ENCODE measurements around the gene NANOS3. TPM values are rescaled to one million over a fixed set of nuclear protein-coding genes. Genes with fewer than 3 reads are reported as not detected.

The NANOS3 gene
- total RNA-seq (2016; rRNA removed; fragmentation: Illumina TruSeq; extraction: Trizol) (not detected in 2 replicates), polyA plus RNA-seq (2011; rRNA removed) (0.21 TPM in 1 of 2 replicates, not detected in the other), polyA minus RNA-seq (2011; rRNA and poly(A)+ RNA removed; ENCODE audit: low replicate concordance) (not detected in 2 replicates), Bru-seq, nascent RNA (percentile 23 among the genes with signal in this experiment), BruChase-seq, experiment 1, labeled RNA remaining after a 6-hour chase (not detected), BruChase-seq, experiment 2, labeled RNA remaining after a 2-hour chase (not detected)
- not detected in 2 replicates for total RNA-seq (2016; cell fraction: cytosol; rRNA removed; fragmentation: Illumina TruSeq; extraction: Trizol; ENCODE audit: low read depth)
- not detected in 2 replicates for total RNA-seq (2016; cell fraction: insoluble cytoplasmic fraction; rRNA removed; fragmentation: Illumina TruSeq; extraction: Trizol)
- total RNA-seq (2016; cell fraction: membrane; rRNA removed; fragmentation: Illumina TruSeq; extraction: Trizol), result not detected in 2 replicates
- total RNA-seq (2016; cell fraction: nucleus; rRNA removed; fragmentation: Illumina TruSeq; extraction: Trizol), result not detected in 2 replicates
- not detected in 2 replicates for polyA plus RNA-seq (2011; cell fraction: cytosol; rRNA removed)
- polyA plus RNA-seq (2011; cell fraction: nucleus; rRNA removed), result 1.1 and 1.8 TPM in 2 replicates
- 1.1 TPM in 1 of 2 replicates, not detected in the other for polyA plus RNA-seq (2012)
- polyA plus RNA-seq (2016; cell fraction: cytosol; fragmentation: Illumina TruSeq; extraction: Trizol; ENCODE audit: low read depth), result not detected in 2 replicates
- not detected in 2 replicates for polyA plus RNA-seq (2016; cell fraction: insoluble cytoplasmic fraction; fragmentation: Illumina TruSeq; extraction: Trizol; ENCODE audit: low read depth)
- polyA plus RNA-seq (2016; cell fraction: membrane; fragmentation: Illumina TruSeq; extraction: Trizol; ENCODE audit: low read depth), result not detected in 2 replicates
- not detected in 2 replicates for polyA plus RNA-seq (2016; cell fraction: nucleus; fragmentation: Illumina TruSeq; extraction: Trizol; ENCODE audit: insufficient read depth, low read depth)
- polyA minus RNA-seq (2011; cell fraction: cytosol; rRNA and poly(A)+ RNA removed), result not detected in 2 replicates
- polyA minus RNA-seq (2011; cell fraction: nucleus; rRNA and poly(A)+ RNA removed), result not detected in 2 replicates
- long read RNA-seq, experiment 1, result 0 reads
- long read RNA-seq, experiment 2, result 0 reads

DNA sequence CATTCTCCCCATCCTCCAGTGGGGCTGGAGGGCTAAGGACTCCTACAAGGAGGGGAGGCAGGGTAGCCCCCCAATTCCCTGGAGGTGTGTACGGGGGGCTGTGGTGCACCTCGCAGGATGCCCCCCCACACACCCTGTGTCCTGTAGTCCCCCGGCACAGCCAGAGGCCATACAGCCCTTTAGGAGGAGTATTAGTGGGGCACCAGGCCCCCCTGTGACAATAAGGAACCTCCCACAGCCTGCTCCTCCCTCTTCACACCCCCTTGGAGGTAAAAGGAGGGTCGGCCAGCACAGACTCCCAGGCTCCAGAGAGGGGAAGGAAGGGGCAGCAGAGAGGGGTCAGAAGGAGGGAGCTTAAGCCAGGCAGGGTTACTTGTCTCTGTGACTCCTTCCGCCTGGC lies at the start of gene NANOS3:
Gene NANOS3, plus strand, starts transcription at position 301 of the 400 bp plus-strand sequence. CDS start 115 bp downstream, outside the sequence.
- intact Hi-C loops (cut with micrococcal nuclease; ENCODE audit: unreplicated experiment) (no loop called here), in situ Hi-C loops (cut with HindIII; ENCODE audit: extremely low pct_ligation_motif_present, low pct_unique_long_range_greater_than_20kb) (loop anchor here (10.0 to 25.0 kb wide), 2 partner anchors 282 to 535 kb away; partner anchors contain the start of gene DDX39A)
- Histone ChIP-seq H3K27ac (ENCODE audit: extremely low read length, insufficient read depth, low read length) (no peak within 1 kb of the TSS), H3K4me1 (ENCODE audit: insufficient read depth, low read length) (peaks cover 29% of the 10 kb centered on the region), H3K9me3 (ENCODE audit: low read length) (no peaks in the 10 kb centered on the region), H3K9ac (ENCODE audit: insufficient read depth, low read depth, low read length) (no peak within 1 kb of the TSS), H3K27me3 (ENCODE audit: control insufficient read depth in 1 of 2, insufficient read depth in 2 of 2, low read length in 2 of 2) (no peaks in the 10 kb centered on the region; a peak in 1 of 5 replicates), H2AFZ (ENCODE audit: low read length) (no peak within 1 kb of the TSS), H3K4me2 (ENCODE audit: low read depth, low read length) (no peak within 1 kb of the TSS), H3K79me2 (ENCODE audit: insufficient read depth, low read length) (no peaks in the 10 kb centered on the region), H3K36me3 (replicated peaks in 1 of 2; ENCODE audit: control insufficient read depth in 1 of 2, insufficient read depth in 2 of 2, low read length in 2 of 2) (no peaks in the 10 kb centered on the region), H3K4me3 (replicated peaks in 1 of 3; ENCODE audit: insufficient read depth in 1 of 3, low read depth in 2 of 3, low read length in 3 of 3) (no peak within 1 kb of the TSS), H4K20me1 (ENCODE audit: insufficient read depth, low read length) (no peaks in the 10 kb centered on the region)
- CTCF ChIA-PET (ENCODE audit: low intra/inter-chr PET ratio, low total read pairs), result no interaction called here
- 38% methylated on average over 2 of the region's 5 CpGs for WGBS (ENCODE audit: low lambda C conversion rate)
- DNase-seq (ENCODE audit: low spot score) (no peak), ATAC-seq (no peak), FAIRE-seq (no peak)
- POLR2A ChIA-PET, result no interaction called here
- no TSS peak for BruUV-seq (replicated peaks)
- no peak for TF ChIP-seq SNAI1 (CRISPR knock-in tag; IDR thresholded peaks at IDR 0.05; ENCODE audit: borderline replicate concordance)
- no peak for TF ChIP-seq STAG1 (CRISPR knock-in tag; IDR thresholded peaks at IDR 0.05)
- TF ChIP-seq ZNF484 (CRISPR knock-in tag; IDR thresholded peaks at IDR 0.05; ENCODE audit: borderline replicate concordance, low read depth), result no peak
- TF ChIP-seq FOXJ3 (CRISPR knock-in tag; IDR thresholded peaks at IDR 0.05; ENCODE audit: borderline replicate concordance), result no peak

Measured in HepG2 (cell line).